GM18526 (cell line): ENCODE measurements around the gene CAP2.

Source experiments
- POLR2A ChIP-seq: IDR thresholded peaks from 3 replicates; pipeline ENCODE4 v1.6.1; 2011; ENCODE audit not compliant: insufficient read length; ENCODE audit errors: extremely low read depth

The CAP2 gene

DNA sequence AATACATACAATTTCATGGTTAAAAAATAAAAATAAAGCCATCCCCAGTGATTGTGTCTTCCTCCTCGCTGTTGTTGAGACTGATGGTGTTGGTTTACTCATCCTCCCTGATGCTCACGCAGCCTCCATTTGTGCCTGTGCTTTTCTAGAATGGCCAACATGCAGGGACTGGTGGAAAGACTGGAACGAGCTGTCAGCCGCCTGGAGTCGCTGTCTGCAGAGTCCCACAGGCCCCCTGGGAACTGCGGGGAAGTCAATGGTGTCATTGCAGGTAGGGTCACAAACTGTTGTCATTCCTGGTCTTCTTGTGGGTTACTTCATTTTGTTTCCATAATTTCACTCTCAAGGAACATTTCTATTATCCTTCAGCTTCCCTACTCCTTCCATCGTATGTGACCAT is 28.0 kb downstream of the CAP2 start:
- no peak for TF ChIP-seq POLR2A

DNA sequence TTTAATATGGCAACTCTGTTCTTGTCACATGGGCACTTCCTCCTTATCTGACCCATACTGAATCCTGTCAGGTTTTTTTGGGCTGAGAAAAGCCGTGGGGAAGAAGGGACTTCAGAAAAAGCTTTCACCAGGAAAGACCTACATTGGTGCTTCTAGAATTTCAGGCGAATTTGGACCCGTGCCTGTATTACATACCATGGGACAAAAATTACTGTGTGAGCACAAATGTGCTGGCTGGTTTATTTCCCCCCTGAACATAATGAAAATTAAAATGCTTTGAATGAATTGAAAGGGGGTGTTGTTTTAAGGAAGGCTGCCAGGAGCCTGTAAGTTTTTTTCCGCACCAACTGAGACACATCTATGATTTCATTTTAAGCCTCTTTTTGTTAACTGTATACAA is 29.6 kb downstream of the CAP2 start:
- TF ChIP-seq POLR2A: no peak

DNA sequence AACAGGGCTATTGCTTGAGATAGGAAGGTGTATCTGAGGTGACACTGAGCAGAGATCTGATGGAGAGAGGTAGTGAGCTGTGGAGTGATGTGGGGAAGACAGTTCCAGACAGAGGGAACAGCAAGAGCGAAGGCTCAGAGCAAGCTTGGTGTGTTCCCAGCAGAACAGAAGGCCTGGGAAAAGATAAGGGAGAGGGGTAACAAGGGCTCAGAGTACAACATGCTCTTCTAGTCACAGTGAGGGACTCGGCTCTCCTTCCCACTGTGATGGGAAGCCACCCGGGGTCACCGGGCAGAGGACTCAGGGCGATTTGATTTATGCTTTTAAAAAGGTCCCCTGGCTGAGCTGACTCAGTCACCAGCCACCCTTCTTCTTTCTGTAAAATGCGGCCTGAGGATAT is 33.7 kb downstream of the CAP2 start:
- TF ChIP-seq POLR2A: no peak

DNA sequence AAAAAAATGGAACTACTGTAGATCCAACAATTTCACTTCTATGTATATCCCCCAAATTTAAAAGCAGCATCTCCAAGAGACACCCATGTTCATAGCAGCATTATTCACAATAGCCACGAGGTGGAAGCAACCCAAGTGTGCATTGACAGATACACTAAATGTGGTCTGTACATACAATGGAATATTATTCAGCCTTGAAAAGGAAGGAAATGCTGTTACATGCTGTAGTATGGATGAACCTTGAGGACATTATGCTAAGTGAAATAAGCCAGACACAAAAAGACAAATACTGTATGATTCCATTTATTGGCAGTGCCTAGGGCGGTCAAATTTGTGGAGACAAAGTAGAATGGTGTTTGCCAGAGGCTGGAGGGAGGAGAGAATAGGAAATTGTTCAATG is 34.2 kb downstream of the CAP2 start:
- no peak for TF ChIP-seq POLR2A

DNA sequence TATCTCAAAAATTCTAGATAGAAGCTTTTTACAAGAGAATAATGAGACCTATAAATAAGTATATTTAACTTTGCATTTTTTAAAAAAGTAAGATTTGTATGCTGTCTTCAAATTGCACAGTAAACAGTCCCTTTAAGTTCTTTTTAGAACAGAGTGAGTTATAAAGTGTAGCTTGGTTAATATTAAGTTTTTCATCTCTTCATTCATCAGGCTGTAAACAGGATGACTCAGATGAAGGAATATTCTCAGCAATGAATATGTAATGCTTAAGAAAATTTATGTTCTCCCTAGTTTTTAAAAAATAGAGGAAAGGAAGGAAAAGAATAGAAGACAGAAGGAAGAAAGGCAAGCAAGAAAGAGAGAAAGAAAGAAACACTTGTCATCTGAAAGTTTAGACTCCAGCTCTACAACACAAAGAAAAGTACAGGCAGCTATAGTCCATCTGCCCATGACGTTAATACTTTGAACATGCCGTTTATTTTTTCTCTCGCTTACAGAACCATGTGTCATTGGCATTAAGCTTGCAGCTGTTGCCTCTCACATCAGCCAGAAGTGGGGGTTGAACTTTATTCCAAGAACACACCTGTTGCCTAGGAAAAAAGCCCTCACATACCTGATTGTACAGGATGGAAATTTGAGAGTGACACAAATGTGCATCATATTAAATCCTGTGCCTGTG is 36.1 kb downstream of the CAP2 start:
- no peak for TF ChIP-seq POLR2A

DNA sequence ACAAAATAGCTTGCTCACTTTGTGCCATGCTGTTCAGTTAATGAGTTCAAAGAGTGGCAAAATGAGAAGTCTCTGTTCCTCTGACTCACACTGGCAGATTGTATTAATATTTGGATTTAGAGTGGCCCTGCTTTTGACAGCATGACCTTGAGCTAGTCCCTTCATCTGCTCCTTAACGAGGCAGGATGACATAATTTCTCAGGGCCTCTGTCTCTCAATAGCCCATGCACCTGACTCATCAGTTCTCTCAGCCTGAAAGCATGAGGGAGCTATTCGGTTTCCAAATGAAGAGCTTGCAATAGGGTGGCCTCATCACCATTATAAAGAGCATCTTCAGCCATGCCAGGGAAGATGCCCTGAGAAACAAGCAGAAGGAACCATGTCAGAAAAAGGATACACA is 38.2 kb downstream of the CAP2 start:
- TF ChIP-seq POLR2A: no peak

DNA sequence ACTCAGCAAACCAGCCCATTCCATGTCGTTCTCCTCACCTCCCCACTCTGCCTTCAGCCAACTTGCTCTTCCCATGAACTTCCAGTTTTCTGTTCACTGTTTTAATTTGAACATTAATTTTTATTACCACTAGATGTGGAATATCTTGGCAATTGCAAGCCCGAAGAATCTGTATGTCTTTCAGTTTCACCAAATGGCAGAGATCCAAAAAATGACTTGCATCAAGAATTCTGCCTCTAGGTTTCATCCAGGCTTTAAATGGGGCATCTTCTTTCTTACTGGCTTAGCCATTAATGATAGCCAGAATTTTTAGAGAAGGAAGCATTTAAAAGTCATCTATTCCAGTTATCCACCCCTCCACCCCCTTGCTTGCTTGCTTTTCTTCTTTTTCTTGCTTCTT is 39.0 kb downstream of the CAP2 start:
- TF ChIP-seq POLR2A: no peak

DNA sequence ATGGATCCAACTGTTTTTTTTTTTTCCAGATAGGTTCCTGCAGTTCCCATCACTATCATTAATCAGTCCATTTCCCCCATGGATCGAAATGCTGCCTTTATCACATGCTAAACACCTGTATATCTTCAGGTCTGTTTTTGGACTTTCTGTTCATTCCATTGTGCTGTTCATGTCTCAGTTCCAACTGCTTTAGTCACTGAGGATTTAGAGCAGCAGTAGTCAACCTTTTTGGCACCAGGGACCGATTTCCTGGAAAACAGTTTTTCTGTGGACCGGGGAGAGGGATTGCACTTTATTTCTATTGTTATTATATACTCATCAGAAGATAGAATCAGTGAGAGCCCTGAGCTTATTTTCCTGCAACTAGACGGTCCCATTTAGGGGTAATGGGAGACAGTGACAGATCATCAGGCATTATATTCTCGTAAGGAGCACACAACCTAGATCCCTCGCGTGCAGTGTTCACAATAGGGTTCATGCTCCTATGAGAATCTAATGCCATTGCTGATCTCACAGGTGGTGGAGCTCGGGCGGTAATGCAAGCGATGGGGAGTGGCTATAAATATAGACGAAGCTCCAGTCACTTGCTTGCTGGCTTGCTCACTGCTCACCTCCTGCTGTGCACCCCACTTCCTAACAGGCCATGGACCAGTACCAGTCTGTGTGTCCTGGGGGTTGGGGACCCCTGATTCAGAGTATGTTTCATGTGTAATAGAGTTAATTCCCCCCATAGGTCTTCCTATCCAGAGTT is 46.0 kb downstream of the CAP2 start:
- TF ChIP-seq POLR2A: no peak

DNA sequence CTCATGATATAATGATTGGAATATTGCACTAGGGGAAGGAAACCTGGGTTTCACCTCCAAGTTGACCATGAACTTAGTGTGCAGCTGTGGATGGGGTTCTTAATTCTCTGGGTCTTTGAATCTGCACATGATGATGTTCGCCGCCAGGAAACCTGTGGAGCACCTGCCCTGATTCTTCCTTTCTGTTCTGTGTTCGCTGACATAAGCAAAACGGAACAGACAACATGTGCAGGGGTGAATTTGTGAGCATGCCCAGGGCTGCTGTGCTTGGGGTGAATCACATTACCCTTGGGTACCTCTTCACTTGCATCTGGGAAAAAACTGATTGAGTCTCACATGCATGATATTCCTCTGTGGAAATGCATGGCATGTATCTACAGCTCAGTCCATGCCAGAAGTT is 48.8 kb downstream of the CAP2 start:
- TF ChIP-seq POLR2A: no peak

DNA sequence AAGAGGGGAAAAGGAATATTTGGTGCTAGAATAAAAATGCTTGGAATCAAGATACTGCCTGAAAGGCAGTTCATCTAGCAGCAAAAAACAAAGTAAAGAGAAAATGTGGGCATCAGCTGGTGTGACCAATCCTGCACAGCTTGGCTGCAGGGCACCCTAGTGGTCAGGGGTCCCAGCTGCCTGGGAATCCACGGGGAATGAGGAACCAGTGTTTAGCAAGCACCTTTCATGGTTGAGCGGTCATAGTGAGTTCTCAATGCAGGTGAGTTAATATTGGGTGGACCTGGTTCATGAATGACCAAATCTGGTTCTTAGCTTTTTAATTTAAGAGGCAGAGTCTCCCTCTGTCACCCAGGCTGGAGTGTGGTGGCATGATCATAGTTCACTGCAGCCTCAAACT is 53.3 kb downstream of the CAP2 start:
- TF ChIP-seq POLR2A: no peak

DNA sequence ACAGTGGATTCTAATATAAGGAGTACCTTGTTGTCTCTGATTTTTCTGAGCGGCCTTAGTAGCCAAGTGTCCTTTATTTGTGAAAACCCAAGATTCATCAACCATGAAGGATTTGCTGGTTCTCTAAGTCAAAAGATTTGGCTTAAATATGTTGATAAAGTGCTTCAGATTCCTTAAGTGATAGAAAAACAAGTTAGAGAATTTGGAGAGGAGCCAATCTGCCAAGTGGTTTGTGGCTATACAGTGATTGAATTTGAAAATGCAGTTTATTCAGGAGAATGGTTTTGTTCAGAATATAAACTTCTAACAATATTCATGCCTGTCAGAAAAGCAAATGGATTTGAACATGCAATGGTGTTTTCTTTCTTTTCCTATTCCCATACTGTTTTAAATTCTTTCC is 54.8 kb downstream of the CAP2 start:
- TF ChIP-seq POLR2A: no peak

DNA sequence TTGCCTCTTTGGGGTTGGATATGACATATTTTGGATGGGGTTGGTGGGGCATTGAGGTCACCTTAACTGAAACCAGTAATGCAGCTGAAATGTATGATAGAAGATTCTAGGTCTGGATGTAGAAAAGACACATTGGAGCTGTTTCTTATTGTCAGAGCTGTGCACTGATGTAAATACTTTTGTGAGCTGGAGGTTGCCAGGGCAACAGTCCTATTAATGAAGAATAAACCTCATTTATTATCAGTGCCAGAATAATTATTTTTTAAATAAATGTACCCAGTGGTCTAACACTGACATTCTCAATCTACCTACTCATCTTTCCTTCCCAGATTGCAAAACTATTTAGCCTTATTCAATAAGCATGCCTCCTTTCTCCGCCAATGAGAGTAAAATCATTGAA is 57.0 kb downstream of the CAP2 start:
- no peak for TF ChIP-seq POLR2A

DNA sequence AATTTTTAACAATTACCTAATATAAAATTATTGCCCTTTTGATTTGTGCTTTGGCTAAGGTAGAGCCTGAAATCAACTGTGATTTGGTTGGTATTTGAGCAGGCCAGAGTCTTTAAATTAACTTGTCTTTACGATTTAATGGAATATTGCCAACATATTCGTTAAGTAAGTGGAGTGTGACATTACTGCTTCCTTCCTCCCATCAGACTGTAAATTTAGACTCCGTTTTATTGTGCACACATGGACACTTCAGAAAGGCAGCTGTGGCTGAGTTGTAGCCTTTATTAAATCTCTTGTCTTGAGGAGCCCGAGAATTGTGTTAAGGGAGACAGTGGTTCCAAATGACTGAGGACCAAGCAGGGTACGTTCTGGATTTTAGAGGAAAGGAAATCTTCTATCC is 57.4 kb downstream of the CAP2 start:
- no peak for TF ChIP-seq POLR2A

DNA sequence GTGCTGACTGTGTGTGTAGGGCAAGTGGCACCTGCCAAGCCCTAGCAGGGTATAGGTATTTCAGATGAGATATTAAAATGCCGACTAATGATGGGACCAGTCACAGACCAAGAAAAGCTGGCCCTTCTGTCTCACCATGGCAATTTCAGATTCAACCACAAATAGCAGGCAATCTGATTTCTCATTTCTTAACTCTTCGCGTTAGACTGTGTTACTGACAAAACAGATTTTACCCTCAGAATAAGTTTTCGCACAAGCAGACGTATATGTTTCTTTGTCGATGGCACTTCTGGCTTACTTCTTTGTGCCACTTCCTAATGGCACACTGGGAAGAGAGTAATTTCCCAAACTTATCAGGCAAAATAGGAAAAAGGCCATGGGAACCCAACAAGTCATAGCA is 58.7 kb downstream of the CAP2 start:
- TF ChIP-seq POLR2A: no peak

DNA sequence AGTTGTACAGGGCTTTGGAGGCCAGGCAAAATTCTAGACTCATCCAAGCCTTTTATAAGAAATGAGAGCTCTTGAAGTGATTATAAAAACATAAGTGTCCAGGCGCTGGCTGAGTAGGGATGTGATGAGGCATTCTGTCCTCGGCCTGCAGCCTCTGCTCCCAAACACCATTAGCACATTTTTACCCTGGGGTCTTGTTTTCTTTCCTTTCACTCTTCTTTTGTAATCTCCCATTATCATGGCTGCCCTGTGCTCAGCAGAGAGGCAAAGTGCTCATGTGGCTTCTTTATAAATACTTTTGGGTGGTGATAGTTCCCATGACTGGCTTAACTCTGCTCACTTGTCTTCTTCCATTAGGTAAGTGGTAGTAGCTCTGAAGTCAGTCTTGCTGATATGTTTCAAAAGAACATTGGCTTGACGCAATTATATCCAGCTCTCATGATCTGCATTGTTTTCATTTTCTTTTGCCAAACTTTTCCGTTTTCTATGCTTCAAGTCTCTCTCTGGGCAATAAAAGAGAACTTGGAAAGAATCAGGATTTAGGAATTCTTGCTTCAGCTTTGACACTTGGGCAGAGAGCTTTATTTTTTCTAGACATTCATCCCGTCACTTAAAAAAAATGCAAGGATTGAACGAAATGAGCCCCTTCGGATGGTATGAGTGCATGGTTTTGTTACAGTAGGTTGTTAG is 61.1 kb downstream of the CAP2 start:
- no peak for TF ChIP-seq POLR2A

DNA sequence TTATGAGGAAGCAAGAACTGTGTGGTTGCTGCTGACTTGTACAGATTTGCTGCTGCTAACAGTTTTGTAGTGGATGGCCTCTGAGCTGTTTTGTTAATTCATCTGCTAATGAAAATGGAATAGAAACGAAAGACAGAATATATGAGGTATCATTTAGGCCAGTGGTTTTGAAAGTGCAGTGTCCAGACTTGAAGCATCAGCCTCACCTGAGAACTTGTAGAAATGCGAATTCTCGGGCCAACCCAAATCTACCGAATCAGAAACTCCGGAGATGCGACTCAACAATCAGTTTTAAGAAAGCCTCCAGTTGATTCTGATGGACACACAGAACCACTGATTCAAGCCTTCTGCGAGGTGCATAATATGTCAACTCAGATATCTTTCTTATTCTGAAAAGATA is 62.5 kb downstream of the CAP2 start:
- TF ChIP-seq POLR2A: no peak
